GM12872 (cell line): ENCODE data around the gene PCDHA12.

Experiments
- TF ChIP-seq, protein P1 (sequence below): IDR thresholded peaks from 3 replicates; pipeline ENCODE4 v1.5.1; 2011; ENCODE audit warnings: low read depth, mild to moderate bottlenecking, low read length, moderate library complexity; ENCODE audit not compliant: insufficient read depth

PCDHA12 gene

DNA sequence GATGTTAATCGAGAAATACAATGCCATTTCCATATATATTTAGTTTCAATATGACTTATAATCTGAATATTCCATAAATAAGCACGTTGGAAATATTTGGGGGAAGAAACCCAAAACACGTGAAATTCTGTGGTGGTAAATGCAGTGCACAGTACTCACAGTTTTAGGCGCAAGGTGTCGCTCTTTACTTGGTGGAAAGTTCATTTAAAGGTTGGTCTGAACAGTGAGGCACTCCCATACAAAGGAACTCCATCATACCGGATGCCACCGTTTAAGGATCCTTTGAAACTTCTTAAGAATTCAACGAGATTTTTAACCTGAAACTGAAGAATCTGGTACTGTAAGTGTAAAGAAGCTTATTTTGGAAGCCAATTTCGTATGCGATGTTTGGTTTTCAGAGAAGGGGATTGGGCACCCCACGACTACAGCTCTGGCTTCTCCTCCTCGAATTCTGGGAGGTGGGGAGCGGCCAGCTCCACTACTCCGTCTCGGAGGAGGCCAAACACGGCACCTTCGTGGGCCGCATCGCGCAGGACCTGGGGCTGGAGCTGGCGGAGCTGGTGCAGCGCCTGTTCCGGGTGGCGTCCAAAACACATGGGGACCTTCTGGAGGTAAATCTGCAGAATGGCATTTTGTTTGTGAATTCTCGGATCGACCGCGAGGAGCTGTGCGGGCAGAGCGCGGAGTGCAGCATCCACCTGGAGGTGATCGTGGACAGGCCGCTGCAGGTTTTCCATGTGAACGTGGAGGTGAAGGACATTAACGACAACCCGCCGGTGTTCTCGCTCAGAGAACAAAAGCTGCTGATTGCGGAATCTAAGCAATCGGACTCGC lies 6.2 kb upstream of the PCDHA12 start, which contains the start of gene PCDHA11:
TSS of gene PCDHA11 (plus strand) at position 237 of the 834 bp plus-strand sequence. CDS start at position 384, 147 bp downstream.
- TF ChIP-seq, protein P1, sequence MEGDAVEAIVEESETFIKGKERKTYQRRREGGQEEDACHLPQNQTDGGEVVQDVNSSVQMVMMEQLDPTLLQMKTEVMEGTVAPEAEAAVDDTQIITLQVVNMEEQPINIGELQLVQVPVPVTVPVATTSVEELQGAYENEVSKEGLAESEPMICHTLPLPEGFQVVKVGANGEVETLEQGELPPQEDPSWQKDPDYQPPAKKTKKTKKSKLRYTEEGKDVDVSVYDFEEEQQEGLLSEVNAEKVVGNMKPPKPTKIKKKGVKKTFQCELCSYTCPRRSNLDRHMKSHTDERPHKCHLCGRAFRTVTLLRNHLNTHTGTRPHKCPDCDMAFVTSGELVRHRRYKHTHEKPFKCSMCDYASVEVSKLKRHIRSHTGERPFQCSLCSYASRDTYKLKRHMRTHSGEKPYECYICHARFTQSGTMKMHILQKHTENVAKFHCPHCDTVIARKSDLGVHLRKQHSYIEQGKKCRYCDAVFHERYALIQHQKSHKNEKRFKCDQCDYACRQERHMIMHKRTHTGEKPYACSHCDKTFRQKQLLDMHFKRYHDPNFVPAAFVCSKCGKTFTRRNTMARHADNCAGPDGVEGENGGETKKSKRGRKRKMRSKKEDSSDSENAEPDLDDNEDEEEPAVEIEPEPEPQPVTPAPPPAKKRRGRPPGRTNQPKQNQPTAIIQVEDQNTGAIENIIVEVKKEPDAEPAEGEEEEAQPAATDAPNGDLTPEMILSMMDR: 0 out of 3 replicates have a peak, but pooled peaks have one; percentile 13

DNA sequence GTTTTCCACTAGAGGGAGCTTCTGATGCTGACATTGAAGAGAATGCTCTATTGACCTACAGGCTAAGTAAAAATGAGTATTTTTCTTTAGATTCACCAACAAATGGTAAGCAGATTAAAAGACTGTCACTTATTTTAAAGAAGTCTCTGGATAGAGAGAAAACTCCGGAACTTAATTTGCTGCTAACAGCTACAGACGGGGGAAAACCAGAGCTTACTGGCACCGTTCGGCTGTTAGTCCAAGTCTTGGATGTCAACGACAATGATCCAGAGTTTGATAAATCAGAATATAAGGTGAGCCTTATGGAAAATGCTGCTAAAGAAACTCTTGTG lies 5.6 kb upstream of the PCDHA12 start:
- TF ChIP-seq, protein P1: no peak

GRCh38 chr5:140870221-140871201 lies 4.6 kb upstream of the PCDHA12 start:
- TF ChIP-seq, protein P1: no peak

GRCh38 chr5:140877262-140877581 lies 2.1 kb downstream of the PCDHA12 start:
- TF ChIP-seq, protein P1: no peak

- TF ChIP-seq, protein P1: no peak
These were observed 6.9 kb downstream of the PCDHA12 start, which contains the start of gene PCDHA13 for GRCh38 chr5:140881889-140882590. TSS of gene PCDHA13 (plus strand) at chr5:140882124. CDS start at chr5:140882269, 145 bp downstream.

GRCh38 chr5:140882591-140882899 lies 7.4 kb downstream of the PCDHA12 start:
- TF ChIP-seq, protein P1: no peak

- TF ChIP-seq, protein P1: no peak
These were observed 8.3 kb downstream of the PCDHA12 start for GRCh38 chr5:140883373-140883772.
